Psoas muscle (tissue), 8 donors: ENCODE results near the gene XRCC6. TPM values are rescaled to one million over a fixed set of nuclear protein-coding genes. Genes with fewer than 3 reads are reported as not detected.
A peak's percentile ranks its signal among the peaks of the same experiment; 100 is the strongest.

Experiments
- ATAC-seq, 4 donors: fragments of 200-7000 bp; cut with Tn5 transposase; one replicate each; pipeline ENCODE4 v1.9.1; 2020; ENCODE audit warnings: moderate library complexity in 3 of 4, mild to moderate bottlenecking in 2 of 4
- DNase-seq, 2 donors: peaks; one replicate each; pipeline ENCODE4 v3.0.0-alpha.2; 2020
- H3K27ac ChIP-seq: fragments of 200-600 bp; one replicate; pipeline ENCODE4 v1.8.0; 2022
- H3K27me3 ChIP-seq, 3 donors: fragments of 200-600 bp in 1 of 3; one replicate each; pipeline versions ENCODE4 v1.6.1 to v1.8.0; 2013 to 2022; ENCODE audit warnings: low read length in 2 of 3, mild to moderate bottlenecking in 2 of 3, moderate library complexity in 1 of 3; ENCODE audit not compliant: insufficient read depth in 3 of 3
- H3K36me3 ChIP-seq, 2 donors: fragments of 200-600 bp in 1 of 2; one replicate each; pipeline versions ENCODE4 v1.6.1 to v1.8.0; 2013 to 2022; ENCODE audit warnings: low read depth in 1 of 2, mild to moderate bottlenecking in 1 of 2, moderate library complexity in 1 of 2; ENCODE audit not compliant: insufficient read depth in 1 of 2
- H3K4me1 ChIP-seq: fragments of 200-600 bp; one replicate; pipeline ENCODE4 v1.8.0; 2022
- H3K4me3 ChIP-seq: fragments of 200-600 bp; one replicate; pipeline ENCODE4 v1.8.0; 2022; ENCODE audit warnings: mild to moderate bottlenecking
- H3K9me3 ChIP-seq: fragments of 200-600 bp; one replicate; pipeline ENCODE4 v1.8.0; 2022
- CTCF ChIP-seq: fragments of 200-600 bp; IDR thresholded peaks from one replicate; pipeline ENCODE4 v1.8.0; 2022; ENCODE audit warnings: antibody characterized with exemption
- WGBS, 3 donors: extraction: QIAGEN DNeasy Blood & Tissue Kit; methylation state at CpG; one replicate each; pipeline versions ENCODE4 v1.1.6 to v1.1.7; 2013; 5-methylcytosine and 5-hydroxymethylcytosine counted together
- intact Hi-C, 2 donors: fragments of 100-400 bp; cut with DNase I; formaldehyde crosslinking; loops; one replicate each; pipeline versions ENCODE4 v1.11.0 to v1.14.2; 2022
- polyA plus RNA-seq, 3 donors: library from polyadenylated mRNA; stranded (reverse); fragments of 200-250 nt; gene quantifications; one replicate each; pipeline ENCODE4 v1.2.3, GENCODE V29; 2013
- total RNA-seq, 4 donors: library from RNA; stranded (reverse); fragmentation: NEBNext Ultra II Directional in 2 of 4; extraction: Animal tissue kit (Norgen Biotek cat#: 25700) in 2 of 4; gene quantifications; one replicate each; pipeline versions ENCODE4 v1.2.1 to v1.2.4, GENCODE V29; 2021 to 2023
- donor health status: healthy with polysubstance abuse.
- donor health status: DM: no; HTN: no; CAD: no; lungs with moderate emphysema.
- donor health status: Bipolar disorder and iron deficiency.
- donor health status: healthy.
- donor health status: DM: yes; HTN: yes; CAD: no.
- donor health status: DM: no; HTN: no; CAD: no.
- donor health status: DM: no; HTN: no; CAD: no.
- donor health status: DM: yes; HTN: yes; CAD: no.

The XRCC6 gene
- total and polyA plus RNA-seq, 7 donors = 156 to 291 (median 236) TPM

GRCh38 chr22:41688365-41689211, 67.5 kb downstream of the XRCC6 start, which contains the start of gene SNU13:
Gene SNU13 (minus strand): TSS chr22:41688867. CDS start chr22:41688796, 71 bp downstream.
- peak; percentile 95 to 98 (median 98) for ATAC-seq

GRCh38 chr22:41690476-41690875, 69.4 kb downstream of the XRCC6 start:
- WGBS, 3 donors = 75 to 92% (median 81%) methylated on average over 3 of the region's 3 CpGs
- Histone ChIP-seq H3K27ac (peak overlapping the region; percentile 97), H3K4me1 (peaks cover 8% of the 10 kb centered on the region), H3K36me3 (peaks cover 0 to 14% of the 10 kb centered on the region in 2 donors), H3K9me3 (no peaks in the 10 kb centered on the region), H3K27me3 (no peaks in the 10 kb centered on the region), H3K4me3 (no peak overlapping the region)
- ATAC-seq = no peak
- DNase-seq = no peak
- intact Hi-C loops = loop anchor here in 1 of 2 donors (10.0 kb wide), 1 partner anchor 114 kb away; the partner anchor contains the start of gene CCDC134
- TF ChIP-seq CTCF = no peak

More at GRCh38 chr22:41688365-41689211, 67.5 kb downstream of the XRCC6 start, which contains the start of gene SNU13:
- no peak for TF ChIP-seq CTCF
- H3K9me3 ChIP-seq = no peaks in the 10 kb centered on the region
- intact Hi-C loops = no loop called here
- peak; percentile 93 to 96 for DNase-seq
- peak within 1 kb of the TSS; percentile 85 for H3K4me3 ChIP-seq
- peak within 1 kb of the TSS; percentile 97 for H3K27ac ChIP-seq
- H3K36me3 ChIP-seq = peaks cover 0 to 4% of the 10 kb centered on the region in 2 donors
- no peaks in the 10 kb centered on the region for H3K27me3 ChIP-seq
- H3K4me1 ChIP-seq = peaks cover 8% of the 10 kb centered on the region
- WGBS, 3 donors = 0 to 1% (median 1%) methylated on average over 60 to 62 of the region's 62 CpGs

- H3K4me1 ChIP-seq = peaks cover 8% of the 10 kb centered on the region
- ATAC-seq (no peak), DNase-seq (no peak)
- TF ChIP-seq CTCF = no peak
- WGBS, 3 donors = 84 to 90% (median 88%) methylated on average over 2 of the region's 2 CpGs
- peaks cover 0 to 14% of the 10 kb centered on the region in 2 donors for H3K36me3 ChIP-seq
- H3K27me3 ChIP-seq = no peaks in the 10 kb centered on the region
- intact Hi-C loops = loop anchor here (5.0 to 10.0 kb wide), 2 partner anchors 102 to 110 kb away; partner anchors contain the start of gene CCDC134 (in 1 of the 2)
- H3K27ac ChIP-seq = no peak overlapping the region
- H3K9me3 ChIP-seq = no peaks in the 10 kb centered on the region
- no peak overlapping the region for H3K4me3 ChIP-seq
Observed at GRCh38 chr22:41695211-41695610, 74.1 kb downstream of the XRCC6 start.

GRCh38 chr22:41696703-41697102, 75.6 kb downstream of the XRCC6 start:
- intact Hi-C loops = loop anchor here (1.0 to 10.0 kb wide), 4 partner anchors 101 to 245 kb away; partner anchors contain the start of gene CCDC134 (in 1 of the 2)
- ATAC-seq (peak in 3 of 4 donors; percentile 5 to 16 (median 11)), DNase-seq (no peak)
- Histone ChIP-seq H3K4me3 (no peak overlapping the region), H3K27me3 (no peaks in the 10 kb centered on the region), H3K36me3 (peaks cover 0 to 14% of the 10 kb centered on the region in 2 donors), H3K9me3 (no peaks in the 10 kb centered on the region), H3K27ac (peak overlapping the region; percentile 41), H3K4me1 (peaks cover 8% of the 10 kb centered on the region)
- WGBS, 3 donors = 62 to 68% (median 63%) methylated on average over 11 of the region's 11 CpGs
- TF ChIP-seq CTCF = no peak
